GM23338 (cell line): Measurements from ENCODE around the gene FOXP1. TPM values are rescaled to one million over a fixed set of nuclear protein-coding genes. Genes with fewer than 3 reads are reported as not detected.

Experiments used
- ATAC-seq: fragments of 200-7000 bp; cut with Tn5 transposase; 3 replicates; pipeline ENCODE4 v1.9.1; 2020
- DNase-seq: peaks from one replicate; pipeline ENCODE4 v3.0.0-alpha.2; 2015; ENCODE audit warnings: low spot score
- H2AFZ ChIP-seq: fragments of 200-600 bp; sonication (generic); 2 replicates; pipeline ENCODE4 v1.8.0; 2016; ENCODE audit warnings: antibody characterized with exemption, mild to moderate bottlenecking, moderate library complexity
- H3F3A ChIP-seq: fragments of 200-600 bp; sonication (generic); replicated peaks from 2 replicates; pipeline ENCODE4 v1.8.0; 2017; ENCODE audit warnings: antibody characterized with exemption, mixed run types, low read depth
- H3K27ac ChIP-seq: fragments of 200-600 bp; sonication (generic); 2 replicates; pipeline ENCODE4 v1.6.1; 2016; ENCODE audit warnings: low read depth
- H3K27me3 ChIP-seq: fragments of 200-600 bp; sonication (generic); 2 replicates; pipeline ENCODE4 v1.8.0; 2016; ENCODE audit warnings: mild to moderate bottlenecking, mixed run types, moderate library complexity; ENCODE audit not compliant: insufficient read depth
- H3K36me3 ChIP-seq: fragments of 200-600 bp; sonication (generic); 2 replicates; pipeline ENCODE4 v1.8.0; 2016; ENCODE audit warnings: mild to moderate bottlenecking; ENCODE audit not compliant: insufficient read depth
- H3K4me1 ChIP-seq: fragments of 200-600 bp; sonication (generic); 2 replicates; pipeline ENCODE4 v1.8.0; 2016; ENCODE audit warnings: mild to moderate bottlenecking, moderate library complexity; ENCODE audit not compliant: insufficient read depth
- H3K4me2 ChIP-seq: fragments of 200-600 bp; sonication (generic); 2 replicates; pipeline ENCODE4 v1.7.1; 2017; ENCODE audit warnings: mixed run types
- H3K4me3 ChIP-seq: fragments of 200-600 bp; sonication (generic); 2 replicates; pipeline ENCODE4 v1.6.1; 2016; ENCODE audit warnings: mixed run types
- H3K79me2 ChIP-seq: fragments of 200-600 bp; sonication (generic); replicated peaks from 2 replicates; pipeline ENCODE4 v1.8.0; 2017; ENCODE audit warnings: mild to moderate bottlenecking; ENCODE audit not compliant: insufficient read depth
- H3K9me2 ChIP-seq: fragments of 200-600 bp; sonication (generic); 2 replicates; pipeline ENCODE4 v1.8.0; 2017; ENCODE audit not compliant: insufficient read depth
- H4K20me1 ChIP-seq: fragments of 200-600 bp; sonication (generic); replicated peaks from 2 replicates; pipeline ENCODE4 v1.8.0; 2017; ENCODE audit warnings: mild to moderate bottlenecking; ENCODE audit not compliant: insufficient read depth
- H3K27ac Mint-ChIP-seq: 2 replicates; pipeline ENCODE4 v1.8.0; 2020; ENCODE audit warnings: inconsistent platforms, mild to moderate bottlenecking, moderate library complexity, mixed read lengths
- H3K27me3 Mint-ChIP-seq: 3 replicates; pipeline ENCODE4 v1.8.0; 2022; ENCODE audit warnings: low read depth, mild to moderate bottlenecking, moderate library complexity, mixed read lengths, inconsistent platforms; ENCODE audit not compliant: insufficient read depth, poor library complexity
- H3K36me3 Mint-ChIP-seq: 3 replicates; pipeline ENCODE4 v1.8.0; 2021; ENCODE audit warnings: low read depth, mild to moderate bottlenecking, inconsistent platforms, moderate library complexity, mixed read lengths
- H3K4me1 Mint-ChIP-seq: 3 replicates; pipeline ENCODE4 v1.8.0; 2020; ENCODE audit warnings: mild to moderate bottlenecking, inconsistent platforms, mixed read lengths
- H3K4me3 Mint-ChIP-seq: 3 replicates; pipeline ENCODE4 v1.8.0; 2021; ENCODE audit warnings: moderate library complexity, mild to moderate bottlenecking, inconsistent platforms, mixed read lengths
- H3K9me3 Mint-ChIP-seq: 3 replicates; pipeline ENCODE4 v1.8.0; 2020; ENCODE audit warnings: moderate library complexity, mild to moderate bottlenecking, inconsistent platforms, mixed read lengths
- CREB1 ChIP-seq: fragments of 250-450 bp; sonication (Bioruptor Pico); IDR thresholded peaks from 2 replicates; pipeline ENCODE4 v1.5.0; 2020; ENCODE audit warnings: low read depth, mild to moderate bottlenecking, moderate library complexity
- EZH2 ChIP-seq: fragments of 200-600 bp; sonication (generic); IDR thresholded peaks from one replicate; pipeline ENCODE4 v1.8.0; 2017; ENCODE audit warnings: antibody characterized with exemption, mild to moderate bottlenecking, low read depth; ENCODE audit not compliant: unreplicated experiment
- EZH2phosphoT487 ChIP-seq: fragments of 200-600 bp; sonication (generic); IDR thresholded peaks from one replicate; pipeline ENCODE4 v1.8.1; 2018; ENCODE audit warnings: antibody characterized with exemption; ENCODE audit not compliant: unreplicated experiment
- JUNB ChIP-seq: IDR thresholded peaks from one replicate; pipeline ENCODE4 v1.6.1; 2016; ENCODE audit warnings: antibody characterized with exemption; ENCODE audit not compliant: unreplicated experiment
- NANOG ChIP-seq: IDR thresholded peaks from 2 replicates; pipeline ENCODE4 v1.6.1; 2016; ENCODE audit warnings: antibody characterized with exemption, borderline replicate concordance
- POLR2AphosphoS5 ChIP-seq: IDR thresholded peaks from 2 replicates; pipeline ENCODE4 v1.6.1; 2016; ENCODE audit warnings: antibody characterized with exemption, low read depth
- STAT1 ChIP-seq: IDR thresholded peaks from one replicate; pipeline ENCODE4 v1.6.1; 2016; ENCODE audit warnings: antibody characterized with exemption; ENCODE audit not compliant: unreplicated experiment
- ZNF114 ChIP-seq: fragments of 250-450 bp; sonication (Bioruptor Pico); IDR thresholded peaks from 2 replicates; pipeline ENCODE4 v1.5.0; 2020; ENCODE audit warnings: mild to moderate bottlenecking, moderate library complexity
- ZNF331 ChIP-seq: fragments of 250-450 bp; sonication (Bioruptor Pico); IDR thresholded peaks from 2 replicates; pipeline ENCODE4 v1.5.0; 2020; ENCODE audit warnings: low read depth, mild to moderate bottlenecking, moderate library complexity
- polyA plus RNA-seq: library from polyadenylated mRNA; unstranded; fragments of >200 nt; fragmentation: Nextera tagmentation; extraction: Ambion mirVana; gene quantifications from 2 replicates; pipeline ENCODE4 v1.2.1, GENCODE V29; 2016
- total RNA-seq: library from RNA; depleted of rRNA; stranded (reverse); fragments of >200 nt; shearing (Covaris generic); gene quantifications from 2 replicates; pipeline ENCODE4 v1.2.3, GENCODE V29; 2014
- TF ChIP-seq, protein P1 (sequence below): IDR thresholded peaks from 2 replicates; pipeline ENCODE4 v1.6.1; 2016; ENCODE audit warnings: antibody characterized with exemption
- TF ChIP-seq, protein P2 (sequence below): fragments of 250-450 bp; sonication (Bioruptor Pico); IDR thresholded peaks from 2 replicates; pipeline ENCODE4 v1.5.0; 2020; ENCODE audit warnings: mild to moderate bottlenecking, moderate library complexity
- TF ChIP-seq, protein P3 (sequence below), 2 experiments: fragments of 200-600 bp in 1 of 2; sonication (generic) in 1 of 2; conservative IDR thresholded peaks; 2 replicates each; pipeline versions ENCODE4 v1.5.1 to v1.6.1; 2016 to 2017; ENCODE audit warnings: antibody characterized with exemption in 2 of 2, low read depth in 2 of 2, mild to moderate bottlenecking in 2 of 2, moderate library complexity in 1 of 2
- TF ChIP-seq, protein P4 (sequence below): IDR thresholded peaks from one replicate; pipeline ENCODE4 v1.6.1; 2018; ENCODE audit warnings: antibody characterized with exemption; ENCODE audit not compliant: unreplicated experiment

FOXP1 gene
- total and polyA plus RNA-seq, 2 experiments from 2014 or later: 32.9 to 35.5 TPM

DNA sequence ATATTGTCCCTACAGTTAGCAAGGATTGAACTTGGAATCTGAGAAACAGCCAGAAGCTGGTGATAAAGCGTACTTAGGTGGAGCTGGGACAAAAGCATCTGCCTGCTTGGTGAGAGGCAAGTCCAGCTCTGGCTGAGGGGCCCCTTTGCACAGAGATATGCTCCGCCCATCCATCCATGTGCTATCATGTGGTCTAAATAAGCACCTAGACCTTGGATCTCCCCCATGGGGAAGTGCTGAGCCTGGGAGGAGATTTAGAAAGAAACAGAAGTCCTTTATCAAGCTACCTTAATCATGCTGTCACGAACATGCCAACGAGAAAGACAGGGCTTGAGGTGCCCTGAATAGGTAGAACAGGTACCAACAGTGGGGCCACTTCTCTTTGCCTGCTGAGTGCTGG is 369.5 kb downstream of the FOXP1 start:
- TF ChIP-seq JUNB (no peak), EZH2 (no peak), ZNF331 (no peak), CREB1 (CRISPR knock-in tag) (no peak), STAT1 (no peak), EZH2phosphoT487 (no peak), POLR2AphosphoS5 (no peak), NANOG (no peak), ZNF114 (CRISPR knock-in tag) (no peak)
- TF ChIP-seq, protein P1, sequence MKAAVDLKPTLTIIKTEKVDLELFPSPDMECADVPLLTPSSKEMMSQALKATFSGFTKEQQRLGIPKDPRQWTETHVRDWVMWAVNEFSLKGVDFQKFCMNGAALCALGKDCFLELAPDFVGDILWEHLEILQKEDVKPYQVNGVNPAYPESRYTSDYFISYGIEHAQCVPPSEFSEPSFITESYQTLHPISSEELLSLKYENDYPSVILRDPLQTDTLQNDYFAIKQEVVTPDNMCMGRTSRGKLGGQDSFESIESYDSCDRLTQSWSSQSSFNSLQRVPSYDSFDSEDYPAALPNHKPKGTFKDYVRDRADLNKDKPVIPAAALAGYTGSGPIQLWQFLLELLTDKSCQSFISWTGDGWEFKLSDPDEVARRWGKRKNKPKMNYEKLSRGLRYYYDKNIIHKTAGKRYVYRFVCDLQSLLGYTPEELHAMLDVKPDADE: no peak
- TF ChIP-seq, protein P2, sequence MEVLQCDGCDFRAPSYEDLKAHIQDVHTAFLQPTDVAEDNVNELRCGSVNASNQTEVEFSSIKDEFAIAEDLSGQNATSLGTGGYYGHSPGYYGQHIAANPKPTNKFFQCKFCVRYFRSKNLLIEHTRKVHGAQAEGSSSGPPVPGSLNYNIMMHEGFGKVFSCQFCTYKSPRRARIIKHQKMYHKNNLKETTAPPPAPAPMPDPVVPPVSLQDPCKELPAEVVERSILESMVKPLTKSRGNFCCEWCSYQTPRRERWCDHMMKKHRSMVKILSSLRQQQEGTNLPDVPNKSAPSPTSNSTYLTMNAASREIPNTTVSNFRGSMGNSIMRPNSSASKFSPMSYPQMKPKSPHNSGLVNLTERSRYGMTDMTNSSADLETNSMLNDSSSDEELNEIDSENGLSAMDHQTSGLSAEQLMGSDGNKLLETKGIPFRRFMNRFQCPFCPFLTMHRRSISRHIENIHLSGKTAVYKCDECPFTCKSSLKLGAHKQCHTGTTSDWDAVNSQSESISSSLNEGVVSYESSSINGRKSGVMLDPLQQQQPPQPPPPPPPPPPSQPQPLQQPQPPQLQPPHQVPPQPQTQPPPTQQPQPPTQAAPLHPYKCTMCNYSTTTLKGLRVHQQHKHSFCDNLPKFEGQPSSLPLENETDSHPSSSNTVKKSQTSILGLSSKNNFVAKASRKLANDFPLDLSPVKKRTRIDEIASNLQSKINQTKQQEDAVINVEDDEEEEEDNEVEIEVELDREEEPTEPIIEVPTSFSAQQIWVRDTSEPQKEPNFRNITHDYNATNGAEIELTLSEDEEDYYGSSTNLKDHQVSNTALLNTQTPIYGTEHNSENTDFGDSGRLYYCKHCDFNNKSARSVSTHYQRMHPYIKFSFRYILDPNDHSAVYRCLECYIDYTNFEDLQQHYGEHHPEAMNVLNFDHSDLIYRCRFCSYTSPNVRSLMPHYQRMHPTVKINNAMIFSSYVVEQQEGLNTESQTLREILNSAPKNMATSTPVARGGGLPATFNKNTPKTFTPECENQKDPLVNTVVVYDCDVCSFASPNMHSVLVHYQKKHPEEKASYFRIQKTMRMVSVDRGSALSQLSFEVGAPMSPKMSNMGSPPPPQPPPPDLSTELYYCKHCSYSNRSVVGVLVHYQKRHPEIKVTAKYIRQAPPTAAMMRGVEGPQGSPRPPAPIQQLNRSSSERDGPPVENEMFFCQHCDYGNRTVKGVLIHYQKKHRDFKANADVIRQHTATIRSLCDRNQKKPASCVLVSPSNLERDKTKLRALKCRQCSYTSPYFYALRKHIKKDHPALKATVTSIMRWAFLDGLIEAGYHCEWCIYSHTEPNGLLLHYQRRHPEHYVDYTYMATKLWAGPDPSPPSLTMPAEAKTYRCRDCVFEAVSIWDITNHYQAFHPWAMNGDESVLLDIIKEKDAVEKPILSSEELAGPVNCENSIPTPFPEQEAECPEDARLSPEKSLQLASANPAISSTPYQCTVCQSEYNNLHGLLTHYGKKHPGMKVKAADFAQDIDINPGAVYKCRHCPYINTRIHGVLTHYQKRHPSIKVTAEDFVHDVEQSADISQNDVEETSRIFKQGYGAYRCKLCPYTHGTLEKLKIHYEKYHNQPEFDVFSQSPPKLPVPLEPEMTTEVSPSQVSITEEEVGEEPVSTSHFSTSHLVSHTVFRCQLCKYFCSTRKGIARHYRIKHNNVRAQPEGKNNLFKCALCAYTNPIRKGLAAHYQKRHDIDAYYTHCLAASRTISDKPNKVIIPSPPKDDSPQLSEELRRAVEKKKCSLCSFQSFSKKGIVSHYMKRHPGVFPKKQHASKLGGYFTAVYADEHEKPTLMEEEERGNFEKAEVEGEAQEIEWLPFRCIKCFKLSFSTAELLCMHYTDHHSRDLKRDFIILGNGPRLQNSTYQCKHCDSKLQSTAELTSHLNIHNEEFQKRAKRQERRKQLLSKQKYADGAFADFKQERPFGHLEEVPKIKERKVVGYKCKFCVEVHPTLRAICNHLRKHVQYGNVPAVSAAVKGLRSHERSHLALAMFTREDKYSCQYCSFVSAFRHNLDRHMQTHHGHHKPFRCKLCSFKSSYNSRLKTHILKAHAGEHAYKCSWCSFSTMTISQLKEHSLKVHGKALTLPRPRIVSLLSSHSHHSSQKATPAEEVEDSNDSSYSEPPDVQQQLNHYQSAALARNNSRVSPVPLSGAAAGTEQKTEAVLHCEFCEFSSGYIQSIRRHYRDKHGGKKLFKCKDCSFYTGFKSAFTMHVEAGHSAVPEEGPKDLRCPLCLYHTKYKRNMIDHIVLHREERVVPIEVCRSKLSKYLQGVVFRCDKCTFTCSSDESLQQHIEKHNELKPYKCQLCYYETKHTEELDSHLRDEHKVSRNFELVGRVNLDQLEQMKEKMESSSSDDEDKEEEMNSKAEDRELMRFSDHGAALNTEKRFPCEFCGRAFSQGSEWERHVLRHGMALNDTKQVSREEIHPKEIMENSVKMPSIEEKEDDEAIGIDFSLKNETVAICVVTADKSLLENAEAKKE (CRISPR knock-in tag): no peak
- TF ChIP-seq, protein P3, sequence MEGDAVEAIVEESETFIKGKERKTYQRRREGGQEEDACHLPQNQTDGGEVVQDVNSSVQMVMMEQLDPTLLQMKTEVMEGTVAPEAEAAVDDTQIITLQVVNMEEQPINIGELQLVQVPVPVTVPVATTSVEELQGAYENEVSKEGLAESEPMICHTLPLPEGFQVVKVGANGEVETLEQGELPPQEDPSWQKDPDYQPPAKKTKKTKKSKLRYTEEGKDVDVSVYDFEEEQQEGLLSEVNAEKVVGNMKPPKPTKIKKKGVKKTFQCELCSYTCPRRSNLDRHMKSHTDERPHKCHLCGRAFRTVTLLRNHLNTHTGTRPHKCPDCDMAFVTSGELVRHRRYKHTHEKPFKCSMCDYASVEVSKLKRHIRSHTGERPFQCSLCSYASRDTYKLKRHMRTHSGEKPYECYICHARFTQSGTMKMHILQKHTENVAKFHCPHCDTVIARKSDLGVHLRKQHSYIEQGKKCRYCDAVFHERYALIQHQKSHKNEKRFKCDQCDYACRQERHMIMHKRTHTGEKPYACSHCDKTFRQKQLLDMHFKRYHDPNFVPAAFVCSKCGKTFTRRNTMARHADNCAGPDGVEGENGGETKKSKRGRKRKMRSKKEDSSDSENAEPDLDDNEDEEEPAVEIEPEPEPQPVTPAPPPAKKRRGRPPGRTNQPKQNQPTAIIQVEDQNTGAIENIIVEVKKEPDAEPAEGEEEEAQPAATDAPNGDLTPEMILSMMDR (conservative IDR thresholded peaks at IDR 0.05; ENCODE audit: low read depth in 2 of 2): no peak
- TF ChIP-seq, protein P4, sequence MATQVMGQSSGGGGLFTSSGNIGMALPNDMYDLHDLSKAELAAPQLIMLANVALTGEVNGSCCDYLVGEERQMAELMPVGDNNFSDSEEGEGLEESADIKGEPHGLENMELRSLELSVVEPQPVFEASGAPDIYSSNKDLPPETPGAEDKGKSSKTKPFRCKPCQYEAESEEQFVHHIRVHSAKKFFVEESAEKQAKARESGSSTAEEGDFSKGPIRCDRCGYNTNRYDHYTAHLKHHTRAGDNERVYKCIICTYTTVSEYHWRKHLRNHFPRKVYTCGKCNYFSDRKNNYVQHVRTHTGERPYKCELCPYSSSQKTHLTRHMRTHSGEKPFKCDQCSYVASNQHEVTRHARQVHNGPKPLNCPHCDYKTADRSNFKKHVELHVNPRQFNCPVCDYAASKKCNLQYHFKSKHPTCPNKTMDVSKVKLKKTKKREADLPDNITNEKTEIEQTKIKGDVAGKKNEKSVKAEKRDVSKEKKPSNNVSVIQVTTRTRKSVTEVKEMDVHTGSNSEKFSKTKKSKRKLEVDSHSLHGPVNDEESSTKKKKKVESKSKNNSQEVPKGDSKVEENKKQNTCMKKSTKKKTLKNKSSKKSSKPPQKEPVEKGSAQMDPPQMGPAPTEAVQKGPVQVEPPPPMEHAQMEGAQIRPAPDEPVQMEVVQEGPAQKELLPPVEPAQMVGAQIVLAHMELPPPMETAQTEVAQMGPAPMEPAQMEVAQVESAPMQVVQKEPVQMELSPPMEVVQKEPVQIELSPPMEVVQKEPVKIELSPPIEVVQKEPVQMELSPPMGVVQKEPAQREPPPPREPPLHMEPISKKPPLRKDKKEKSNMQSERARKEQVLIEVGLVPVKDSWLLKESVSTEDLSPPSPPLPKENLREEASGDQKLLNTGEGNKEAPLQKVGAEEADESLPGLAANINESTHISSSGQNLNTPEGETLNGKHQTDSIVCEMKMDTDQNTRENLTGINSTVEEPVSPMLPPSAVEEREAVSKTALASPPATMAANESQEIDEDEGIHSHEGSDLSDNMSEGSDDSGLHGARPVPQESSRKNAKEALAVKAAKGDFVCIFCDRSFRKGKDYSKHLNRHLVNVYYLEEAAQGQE: no peak
- Mint-ChIP-seq H3K4me3 (no peak overlapping the region), H3K27ac (no peak overlapping the region), H3K9me3 (no peaks in the 10 kb centered on the region; the same call in 2 of the 3 replicates), H3K4me1 (peaks cover 50% of the 10 kb centered on the region), H3K36me3 (no peaks in the 10 kb centered on the region), H3K27me3 (peaks cover 6% of the 10 kb centered on the region)
- H3K4me1 ChIP-seq: peaks cover 33% of the 10 kb centered on the region
- H3K79me2 ChIP-seq: peaks cover 5% of the 10 kb centered on the region; the same call in 1 of the 2 replicates
- H2AFZ ChIP-seq: no peak overlapping the region
- no peak overlapping the region for H3K4me3 ChIP-seq
- H3K4me2 ChIP-seq: no peak overlapping the region
- no peak for ATAC-seq
- no peak for DNase-seq
- H4K20me1 ChIP-seq: no peaks in the 10 kb centered on the region
- H3K36me3 ChIP-seq: no peaks in the 10 kb centered on the region
- no peaks in the 10 kb centered on the region for H3K27me3 ChIP-seq
- no peaks in the 10 kb centered on the region for H3F3A ChIP-seq
- H3K9me2 ChIP-seq: peaks cover 6% of the 10 kb centered on the region; the same call in 1 of the 2 replicates
- H3K27ac ChIP-seq: no peak overlapping the region
